Heart left ventricle (tissue), 16 donors: Measurements from ENCODE around the gene SOX6. TPM values are rescaled to one million over a fixed set of nuclear protein-coding genes. Genes with fewer than 3 reads are reported as not detected.

Experiments used
- ATAC-seq, 4 donors: fragments of 200-7000 bp; cut with Tn5 transposase; one replicate each; pipeline ENCODE4 v1.9.1; 2020 to 2022; ENCODE audit warnings: moderate library complexity in 4 of 4, mild to moderate bottlenecking in 3 of 4, moderate number of reproducible peaks in 1 of 4
- DNase-seq, 5 donors: peaks; one replicate each; pipeline ENCODE4 v3.0.0-alpha.2; 2020
- H3K27ac ChIP-seq, 12 donors: fragments of 200-600 bp; sonication (generic) in 4 of 12; one replicate each; pipeline versions ENCODE4 v1.5.0 to v1.8.0; 2016 to 2022; ENCODE audit warnings: mild to moderate bottlenecking in 2 of 12
- H3K27me3 ChIP-seq, 9 donors: fragments of 200-600 bp; sonication (generic) in 2 of 9; one replicate each; pipeline versions ENCODE4 v1.5.1 to v1.8.0; 2016 to 2022; ENCODE audit warnings: mild to moderate bottlenecking in 3 of 9
- H3K36me3 ChIP-seq, 9 donors: fragments of 200-600 bp; sonication (generic) in 2 of 9; one replicate each; pipeline versions ENCODE4 v1.5.0 to v1.8.0; 2018 to 2022; ENCODE audit warnings: mild to moderate bottlenecking in 2 of 9
- H3K4me1 ChIP-seq, 12 donors: fragments of 200-600 bp; sonication (generic) in 4 of 12; one replicate each; pipeline versions ENCODE4 v1.5.0 to v1.8.0; 2016 to 2022; ENCODE audit warnings: mild to moderate bottlenecking in 3 of 12
- H3K4me3 ChIP-seq, 12 donors: fragments of 200-600 bp; sonication (generic) in 4 of 12; one replicate each; pipeline versions ENCODE4 v1.5.0 to v1.8.0; 2017 to 2022; ENCODE audit warnings: mild to moderate bottlenecking in 9 of 12, moderate library complexity in 4 of 12
- H3K9me3 ChIP-seq, 12 donors: fragments of 200-600 bp; sonication (generic) in 4 of 12; one replicate each; pipeline versions ENCODE4 v1.5.0 to v1.8.0; 2016 to 2022; ENCODE audit warnings: mild to moderate bottlenecking in 1 of 12
- POLR2A ChIP-seq, 2 donors: fragments of 450-650 bp; IDR thresholded peaks; one replicate each; pipeline ENCODE4 v1.6.1; 2017; ENCODE audit warnings: antibody characterized with exemption in 2 of 2, mild to moderate bottlenecking in 2 of 2, moderate library complexity in 2 of 2
- WGBS, 4 donors: extraction: QIAGEN DNeasy Blood & Tissue Kit in 2 of 4; methylation state at CpG; one replicate each; pipeline versions ENCODE4 v1.1.5 to v1.1.7; 2013 to 2018; 5-methylcytosine and 5-hydroxymethylcytosine counted together
- intact Hi-C, 10 donors: fragments of 100-400 bp; cut with DNase I; formaldehyde crosslinking; loops; one replicate each; pipeline versions ENCODE4 v1.11.1 to v1.14.2; 2022
- polyA plus RNA-seq, 2 donors: library from polyadenylated mRNA; stranded (reverse); fragments of 200-250 nt; gene quantifications; one replicate each; pipeline ENCODE4 v1.2.3, GENCODE V29; 2013
- total RNA-seq, 9 donors: library from RNA; depleted of rRNA in 2 of 9; stranded (reverse); fragments of >200 nt in 2 of 9; fragmentation: NEBNext Ultra II Directional in 3 of 9; extraction: Animal tissue kit (Norgen Biotek cat#: 25700) in 3 of 9; gene quantifications; one replicate each; pipeline versions ENCODE4 v1.1.0 to v1.2.4, GENCODE V29; 2016 to 2023
- TF ChIP-seq, protein P1 (sequence below), 12 donors: fragments of 200-600 bp; sonication (generic) in 4 of 12; IDR thresholded peaks; one replicate each; pipeline versions ENCODE4 v1.5.0 to v1.8.0; 2018 to 2022; ENCODE audit warnings: antibody characterized with exemption in 12 of 12, mild to moderate bottlenecking in 5 of 12
- donor health status: ischemic (EF 13 %, LVEDD 7.1; RV severe dilation, severe dysfunction).
- donor health status: healthy with polysubstance abuse.
- donor health status: DM: no; HTN: yes; CAD: no.
- donor health status: DM: no; HTN: no; CAD: no.
- donor health status: ischemic (EF 25% LVEDD 6.9; RV normal size, moderate dysfunction).
- donor health status: ischemic (EF 25% LVEDD 5.7; RV mildly dilated, moderate dysfunction).
- donor health status: healthy.
- donor health status: DM: yes; HTN: yes; CAD: no.
- donor health status: ischemic (EF 35%, LVEDD 5.7; RV mildly dilated, moderate dysfunction).
- donor health status: nonischemic (EF 11% LVEDD 7.7; RV severe dilation, severe dysfunction).
- donor health status: DM: yes; HTN: yes; CAD: no.
- donor health status: PGD.
- donor health status: ischemic (EF 29% LVEDD 5.4; RV normal size, mild dysfunction).
- donor health status: nonischemic (EF 23%, LVEDD 6.1; RV moderate dilation, normal function).

Gene SOX6
- total and polyA plus RNA-seq, 11 donors: 1.5 to 39.6 (median 15.6) TPM

DNA sequence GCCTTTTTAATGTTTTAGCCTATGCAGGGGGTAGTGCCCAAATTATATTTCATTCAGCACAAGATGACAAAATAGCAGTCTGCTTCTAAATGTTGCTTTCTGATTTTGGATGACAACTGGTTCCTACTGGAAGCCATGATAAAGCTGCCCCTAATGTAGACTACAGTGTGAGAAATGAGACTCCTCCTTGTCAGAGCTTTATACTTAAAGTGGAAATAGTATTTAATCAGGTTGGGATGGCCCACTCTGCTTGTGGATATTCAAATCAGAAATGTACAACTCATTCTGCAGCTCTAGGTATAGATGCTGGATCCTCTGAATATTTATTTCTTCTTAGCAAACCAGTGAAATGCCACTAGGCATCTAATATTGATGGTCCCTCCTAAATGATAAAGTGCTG, 171.3 kb downstream of the SOX6 start:
- Histone ChIP-seq H3K4me3 (no peak overlapping the region), H3K27ac (no peak overlapping the region), H3K9me3 (no peaks in the 10 kb centered on the region), H3K27me3 (no peaks in the 10 kb centered on the region), H3K4me1 (peaks cover 0 to 9% (median 3%) of the 10 kb centered on the region in 12 donors), H3K36me3 (peaks cover 0 to 7% (median 0%) of the 10 kb centered on the region in 9 donors)
- intact Hi-C loops: loop anchor here in 1 of 10 donors (10.0 kb wide), 1 partner anchor 540 kb away; no protein-coding TSS in a partner anchor
- ATAC-seq (no peak), DNase-seq (no peak)
- TF ChIP-seq, protein P1, sequence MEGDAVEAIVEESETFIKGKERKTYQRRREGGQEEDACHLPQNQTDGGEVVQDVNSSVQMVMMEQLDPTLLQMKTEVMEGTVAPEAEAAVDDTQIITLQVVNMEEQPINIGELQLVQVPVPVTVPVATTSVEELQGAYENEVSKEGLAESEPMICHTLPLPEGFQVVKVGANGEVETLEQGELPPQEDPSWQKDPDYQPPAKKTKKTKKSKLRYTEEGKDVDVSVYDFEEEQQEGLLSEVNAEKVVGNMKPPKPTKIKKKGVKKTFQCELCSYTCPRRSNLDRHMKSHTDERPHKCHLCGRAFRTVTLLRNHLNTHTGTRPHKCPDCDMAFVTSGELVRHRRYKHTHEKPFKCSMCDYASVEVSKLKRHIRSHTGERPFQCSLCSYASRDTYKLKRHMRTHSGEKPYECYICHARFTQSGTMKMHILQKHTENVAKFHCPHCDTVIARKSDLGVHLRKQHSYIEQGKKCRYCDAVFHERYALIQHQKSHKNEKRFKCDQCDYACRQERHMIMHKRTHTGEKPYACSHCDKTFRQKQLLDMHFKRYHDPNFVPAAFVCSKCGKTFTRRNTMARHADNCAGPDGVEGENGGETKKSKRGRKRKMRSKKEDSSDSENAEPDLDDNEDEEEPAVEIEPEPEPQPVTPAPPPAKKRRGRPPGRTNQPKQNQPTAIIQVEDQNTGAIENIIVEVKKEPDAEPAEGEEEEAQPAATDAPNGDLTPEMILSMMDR (IDR thresholded peaks at IDR 0.05): no peak
- no peak for TF ChIP-seq POLR2A (IDR thresholded peaks at IDR 0.05)

DNA sequence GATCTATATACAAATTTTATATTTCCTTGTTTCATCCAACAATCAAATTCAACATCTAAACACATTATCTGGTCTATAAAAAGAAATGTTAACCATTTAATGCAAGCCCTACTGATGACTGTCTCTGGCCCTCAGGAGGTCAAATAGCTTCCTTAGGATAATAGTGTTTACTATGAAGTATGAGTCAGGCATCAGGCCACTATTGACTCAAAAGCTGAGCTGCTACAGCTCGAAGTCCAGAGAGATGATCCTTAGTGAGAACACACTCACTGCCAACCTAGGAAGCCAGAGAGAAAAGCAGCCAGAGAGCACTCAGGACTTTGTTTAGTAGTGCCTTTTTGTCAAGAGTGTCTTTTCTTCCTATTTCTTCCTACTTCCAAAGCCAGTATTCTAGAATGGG, 171.8 kb downstream of the SOX6 start:
- 21 to 75% (median 56%) methylated on average over 1 of the region's 1 CpG for WGBS, 4 donors
- Histone ChIP-seq H3K9me3 (no peaks in the 10 kb centered on the region), H3K4me1 (peaks cover 0 to 9% (median 3%) of the 10 kb centered on the region in 12 donors), H3K36me3 (peaks cover 0 to 7% (median 0%) of the 10 kb centered on the region in 9 donors), H3K4me3 (no peak overlapping the region), H3K27me3 (no peaks in the 10 kb centered on the region), H3K27ac (no peak overlapping the region)
- TF ChIP-seq, protein P1 (IDR thresholded peaks at IDR 0.05): no peak
- no peak for TF ChIP-seq POLR2A (IDR thresholded peaks at IDR 0.05)
- ATAC-seq: peak in 2 of 4 donors; percentile 27 to 31
- no peak for DNase-seq
- intact Hi-C loops: loop anchor here in 1 of 10 donors (10.0 kb wide), 1 partner anchor 540 kb away; no protein-coding TSS in a partner anchor

DNA sequence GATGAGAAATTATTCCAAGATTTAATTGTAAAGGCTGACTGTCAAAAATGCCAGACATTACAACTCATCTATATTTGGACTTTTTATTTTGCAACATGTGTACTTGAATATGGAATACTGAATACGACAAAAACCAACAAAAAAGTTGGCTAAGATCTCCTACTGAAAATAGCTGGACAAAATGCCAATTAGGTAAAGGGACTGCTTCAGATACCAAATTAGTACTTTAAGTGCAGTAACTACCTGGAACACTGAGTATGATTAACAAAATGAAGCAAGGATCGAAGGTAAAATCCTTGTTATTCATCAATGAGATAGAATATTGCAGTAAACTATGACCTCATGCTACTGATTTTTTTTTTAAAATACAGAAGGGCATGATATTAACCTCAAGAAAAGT, 173.8 kb downstream of the SOX6 start:
- TF ChIP-seq, protein P1 (IDR thresholded peaks at IDR 0.05): no peak
- TF ChIP-seq POLR2A (IDR thresholded peaks at IDR 0.05): no peak
- ATAC-seq (no peak), DNase-seq (no peak)
- WGBS, 4 donors: 65 to 80% (median 69%) methylated on average over 2 of the region's 2 CpGs
- Histone ChIP-seq H3K4me1 (peaks cover 0 to 9% (median 3%) of the 10 kb centered on the region in 12 donors), H3K9me3 (no peaks in the 10 kb centered on the region), H3K27ac (no peak overlapping the region), H3K36me3 (peaks cover 0 to 7% (median 0%) of the 10 kb centered on the region in 9 donors), H3K4me3 (no peak overlapping the region), H3K27me3 (no peaks in the 10 kb centered on the region)
- intact Hi-C loops: loop anchor here in 1 of 10 donors (10.0 kb wide), 1 partner anchor 538 kb away; no protein-coding TSS in a partner anchor

DNA sequence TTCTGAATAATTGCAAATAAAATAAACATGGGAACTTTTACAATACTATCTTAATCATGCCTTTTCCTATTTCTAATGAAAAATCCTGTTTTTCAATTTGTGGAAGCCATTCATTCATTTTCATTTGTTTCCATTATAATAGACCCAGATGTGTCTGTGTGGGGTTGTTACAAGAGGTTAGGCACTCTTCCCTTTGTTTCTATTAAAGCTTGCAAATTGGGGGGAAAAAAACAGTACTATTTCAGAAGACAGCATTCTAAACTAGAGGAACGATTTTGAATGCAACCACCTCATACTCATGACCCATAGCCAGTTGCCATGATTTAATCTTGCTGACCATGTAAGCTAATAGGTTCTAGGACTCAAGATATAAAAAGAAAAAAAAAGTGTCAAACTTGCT, 175.5 kb downstream of the SOX6 start:
- 73 to 86% (median 77%) methylated on average over 1 of the region's 1 CpG for WGBS, 4 donors
- H3K27ac ChIP-seq: no peak overlapping the region
- H3K36me3 ChIP-seq: peaks cover 0 to 3% (median 0%) of the 10 kb centered on the region in 9 donors
- ATAC-seq (no peak), DNase-seq (no peak)
- TF ChIP-seq, protein P1 (IDR thresholded peaks at IDR 0.05): no peak
- TF ChIP-seq POLR2A (IDR thresholded peaks at IDR 0.05): no peak
- no peaks in the 10 kb centered on the region for H3K9me3 ChIP-seq
- H3K27me3 ChIP-seq: no peaks in the 10 kb centered on the region
- no peak overlapping the region for H3K4me3 ChIP-seq
- intact Hi-C loops: loop anchor here in 1 of 10 donors (10.0 kb wide), 1 partner anchor 536 kb away; no protein-coding TSS in a partner anchor
- peaks cover 0 to 9% (median 2%) of the 10 kb centered on the region in 12 donors for H3K4me1 ChIP-seq
